HEK293 (cell line): ENCODE measurements around the gene C8B.

Experiments used
- CTCF ChIP-seq: fragments of 450-650 bp; formaldehyde crosslinking; IDR thresholded peaks from 2 replicates; pipeline ENCODE4 v1.5.1; 2016; ENCODE audit warnings: missing biosample characterization, missing genetic modification characterization
- PRDM1 ChIP-seq: fragments of 450-650 bp; formaldehyde crosslinking; IDR thresholded peaks from 2 replicates; pipeline ENCODE4; 2016; ENCODE audit warnings: missing biosample characterization, missing genetic modification characterization
- TCF7L2 ChIP-seq: IDR thresholded peaks from 2 replicates; pipeline ENCODE4 v1.6.1; 2011; ENCODE audit warnings: low read depth, mild to moderate bottlenecking, inconsistent platforms, low read length, moderate library complexity, borderline replicate concordance
- ZFP69B ChIP-seq: fragments of 450-650 bp; formaldehyde crosslinking; IDR thresholded peaks from 2 replicates; pipeline ENCODE4 v1.5.1; 2016; ENCODE audit warnings: missing biosample characterization, missing genetic modification characterization
- ZNF23 ChIP-seq: fragments of 450-650 bp; formaldehyde crosslinking; IDR thresholded peaks from 2 replicates; pipeline ENCODE4 v1.5.1; 2016; ENCODE audit warnings: missing biosample characterization, missing genetic modification characterization, borderline replicate concordance
- ZNF473 ChIP-seq: fragments of 450-650 bp; formaldehyde crosslinking; IDR thresholded peaks from 2 replicates; pipeline ENCODE4 v1.5.1; 2017; ENCODE audit warnings: missing biosample characterization, missing genetic modification characterization
- ZNF558 ChIP-seq: fragments of 450-650 bp; formaldehyde crosslinking; IDR thresholded peaks from 2 replicates; pipeline ENCODE4 v1.5.1; 2016; ENCODE audit warnings: missing biosample characterization, missing genetic modification characterization
- TF ChIP-seq, protein P1 (sequence below): fragments of 450-650 bp; formaldehyde crosslinking; IDR thresholded peaks from 2 replicates; pipeline ENCODE4 v1.5.1; 2016; ENCODE audit warnings: missing biosample characterization, missing genetic modification characterization, low read depth
- TF ChIP-seq, protein P2 (sequence below): sonication (generic); formaldehyde crosslinking; IDR thresholded peaks from 2 replicates; pipeline ENCODE4 v1.8.1; 2022; ENCODE audit warnings: mild to moderate bottlenecking, moderate library complexity, missing genetic modification reagents

DNA sequence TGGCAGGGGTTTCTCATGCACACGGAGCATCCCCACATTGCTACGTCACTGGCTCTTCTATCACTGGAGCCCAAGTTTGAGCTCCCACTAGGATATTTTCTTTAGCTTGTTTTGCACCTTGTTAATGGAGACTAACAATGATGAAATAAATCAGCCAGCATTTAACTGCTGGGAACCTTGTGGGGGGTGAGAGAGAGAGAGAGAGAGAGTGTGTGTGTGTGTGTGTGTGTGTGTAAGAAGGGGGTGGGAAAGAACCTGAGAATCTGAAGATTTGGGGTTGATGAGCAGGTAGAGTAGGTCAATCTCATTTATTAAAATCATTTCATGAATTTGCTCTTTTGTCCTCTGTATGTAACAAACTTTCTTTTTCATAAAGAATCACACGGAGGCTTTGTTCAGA lies 624 bp downstream of the C8B start:
- TF ChIP-seq, protein P1, sequence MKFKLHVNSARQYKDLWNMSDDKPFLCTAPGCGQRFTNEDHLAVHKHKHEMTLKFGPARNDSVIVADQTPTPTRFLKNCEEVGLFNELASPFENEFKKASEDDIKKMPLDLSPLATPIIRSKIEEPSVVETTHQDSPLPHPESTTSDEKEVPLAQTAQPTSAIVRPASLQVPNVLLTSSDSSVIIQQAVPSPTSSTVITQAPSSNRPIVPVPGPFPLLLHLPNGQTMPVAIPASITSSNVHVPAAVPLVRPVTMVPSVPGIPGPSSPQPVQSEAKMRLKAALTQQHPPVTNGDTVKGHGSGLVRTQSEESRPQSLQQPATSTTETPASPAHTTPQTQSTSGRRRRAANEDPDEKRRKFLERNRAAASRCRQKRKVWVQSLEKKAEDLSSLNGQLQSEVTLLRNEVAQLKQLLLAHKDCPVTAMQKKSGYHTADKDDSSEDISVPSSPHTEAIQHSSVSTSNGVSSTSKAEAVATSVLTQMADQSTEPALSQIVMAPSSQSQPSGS (tag by site-specific recombination): no peak
- TF ChIP-seq ZNF23 (no peak), PRDM1 (tag by site-specific recombination) (no peak), TCF7L2 (no peak), CTCF (no peak), ZNF473 (tag by site-specific recombination) (no peak), ZFP69B (tag by site-specific recombination) (no peak), ZNF558 (no peak)
- TF ChIP-seq, protein P2, sequence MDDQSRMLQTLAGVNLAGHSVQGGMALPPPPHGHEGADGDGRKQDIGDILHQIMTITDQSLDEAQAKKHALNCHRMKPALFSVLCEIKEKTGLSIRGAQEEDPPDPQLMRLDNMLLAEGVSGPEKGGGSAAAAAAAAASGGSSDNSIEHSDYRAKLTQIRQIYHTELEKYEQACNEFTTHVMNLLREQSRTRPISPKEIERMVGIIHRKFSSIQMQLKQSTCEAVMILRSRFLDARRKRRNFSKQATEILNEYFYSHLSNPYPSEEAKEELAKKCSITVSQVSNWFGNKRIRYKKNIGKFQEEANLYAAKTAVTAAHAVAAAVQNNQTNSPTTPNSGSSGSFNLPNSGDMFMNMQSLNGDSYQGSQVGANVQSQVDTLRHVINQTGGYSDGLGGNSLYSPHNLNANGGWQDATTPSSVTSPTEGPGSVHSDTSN (CRISPR knock-in tag): no peak
